Measurements from ENCODE around the gene ZNRD2.

DNA sequence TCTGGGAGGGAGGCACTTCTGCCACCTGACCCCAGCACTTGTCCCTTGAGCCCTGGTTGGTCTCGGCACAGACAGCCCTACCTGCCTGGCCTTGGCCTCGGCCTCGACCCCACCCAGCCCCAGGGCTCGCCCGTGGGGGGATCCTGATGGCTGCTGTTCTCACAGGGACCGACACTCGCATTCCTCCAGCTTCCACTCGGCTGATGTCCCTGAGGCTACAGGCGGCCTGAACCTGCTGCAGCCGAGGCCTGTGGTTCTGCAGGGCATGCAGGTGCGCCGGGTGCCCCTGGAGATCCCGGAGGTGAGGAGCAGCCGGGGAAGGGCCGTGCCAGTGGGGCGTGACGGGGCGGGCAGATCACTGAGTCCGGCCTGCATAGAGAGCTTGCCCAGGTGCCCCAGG is 50.4 kb downstream of the ZNRD2 start:
- TF ChIP-seq, protein P1, sequence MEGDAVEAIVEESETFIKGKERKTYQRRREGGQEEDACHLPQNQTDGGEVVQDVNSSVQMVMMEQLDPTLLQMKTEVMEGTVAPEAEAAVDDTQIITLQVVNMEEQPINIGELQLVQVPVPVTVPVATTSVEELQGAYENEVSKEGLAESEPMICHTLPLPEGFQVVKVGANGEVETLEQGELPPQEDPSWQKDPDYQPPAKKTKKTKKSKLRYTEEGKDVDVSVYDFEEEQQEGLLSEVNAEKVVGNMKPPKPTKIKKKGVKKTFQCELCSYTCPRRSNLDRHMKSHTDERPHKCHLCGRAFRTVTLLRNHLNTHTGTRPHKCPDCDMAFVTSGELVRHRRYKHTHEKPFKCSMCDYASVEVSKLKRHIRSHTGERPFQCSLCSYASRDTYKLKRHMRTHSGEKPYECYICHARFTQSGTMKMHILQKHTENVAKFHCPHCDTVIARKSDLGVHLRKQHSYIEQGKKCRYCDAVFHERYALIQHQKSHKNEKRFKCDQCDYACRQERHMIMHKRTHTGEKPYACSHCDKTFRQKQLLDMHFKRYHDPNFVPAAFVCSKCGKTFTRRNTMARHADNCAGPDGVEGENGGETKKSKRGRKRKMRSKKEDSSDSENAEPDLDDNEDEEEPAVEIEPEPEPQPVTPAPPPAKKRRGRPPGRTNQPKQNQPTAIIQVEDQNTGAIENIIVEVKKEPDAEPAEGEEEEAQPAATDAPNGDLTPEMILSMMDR (IDR thresholded peaks at IDR 0.05), result no peak
- no peak for TF ChIP-seq POLR2A (IDR thresholded peaks at IDR 0.05)
